Endothelial cell of umbilical vein (primary cell): Measurements from ENCODE around the gene GRIA3.

Experiments
- CTCF ChIP-seq, 2 donors: IDR thresholded peaks; 1 replicate in 1 of 2; 2 replicates in 1 of 2; pipeline ENCODE4 v1.5.1; 2011; ENCODE audit warnings: low read length in 2 of 2, mild to moderate bottlenecking in 2 of 2, moderate library complexity in 2 of 2, control low read depth in 1 of 2, inconsistent platforms in 1 of 2, low read depth in 1 of 2; ENCODE audit not compliant: insufficient read depth in 1 of 2; ENCODE audit errors: extremely low read depth in 1 of 2
- EZH2 ChIP-seq: IDR thresholded peaks from 2 replicates; pipeline ENCODE4 v1.6.1; 2012; ENCODE audit warnings: borderline replicate concordance, low read depth, mild to moderate bottlenecking, moderate library complexity, low read length, inconsistent platforms; ENCODE audit not compliant: severe bottlenecking
- JUN ChIP-seq: IDR thresholded peaks from 2 replicates; pipeline ENCODE4 v1.6.1; 2011; ENCODE audit warnings: borderline replicate concordance, low read depth; ENCODE audit not compliant: insufficient read length, insufficient read depth
- MAX ChIP-seq: IDR thresholded peaks from 2 replicates; pipeline ENCODE4 v1.6.1; 2011; ENCODE audit not compliant: insufficient read depth, insufficient read length
- MYC ChIP-seq: IDR thresholded peaks from one replicate; pipeline ENCODE4 v1.6.1; 2011; ENCODE audit warnings: mild to moderate bottlenecking, low read depth, low read length
- POLR2A ChIP-seq: IDR thresholded peaks from 2 replicates; pipeline ENCODE4 v1.6.1; 2012; ENCODE audit warnings: low read depth, mild to moderate bottlenecking, control low read depth, low read length
- POLR2AphosphoS5 ChIP-seq: IDR thresholded peaks from 2 replicates; pipeline ENCODE4 v1.6.1; 2012; ENCODE audit warnings: low read depth, mild to moderate bottlenecking, control low read depth, low read length, moderate library complexity; ENCODE audit not compliant: insufficient read depth

GRCh38 chrX:123308658-123309057 is 124.6 kb downstream of the GRIA3 start:
- no peak for TF ChIP-seq CTCF (IDR thresholded peaks at IDR 0.05; ENCODE audit: extremely low read depth in 1 of 2, insufficient read depth in 1 of 2, low read depth in 1 of 2, low read length in 2 of 2)
- no peak for TF ChIP-seq MAX
- TF ChIP-seq POLR2A = no peak
- TF ChIP-seq EZH2 = no peak
- no peak for TF ChIP-seq POLR2AphosphoS5
- TF ChIP-seq JUN = no peak
- no peak for TF ChIP-seq MYC
